ENCODE measurements around the gene PRTN3.

Gene PRTN3, protein sequence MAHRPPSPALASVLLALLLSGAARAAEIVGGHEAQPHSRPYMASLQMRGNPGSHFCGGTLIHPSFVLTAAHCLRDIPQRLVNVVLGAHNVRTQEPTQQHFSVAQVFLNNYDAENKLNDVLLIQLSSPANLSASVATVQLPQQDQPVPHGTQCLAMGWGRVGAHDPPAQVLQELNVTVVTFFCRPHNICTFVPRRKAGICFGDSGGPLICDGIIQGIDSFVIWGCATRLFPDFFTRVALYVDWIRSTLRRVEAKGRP

DNA sequence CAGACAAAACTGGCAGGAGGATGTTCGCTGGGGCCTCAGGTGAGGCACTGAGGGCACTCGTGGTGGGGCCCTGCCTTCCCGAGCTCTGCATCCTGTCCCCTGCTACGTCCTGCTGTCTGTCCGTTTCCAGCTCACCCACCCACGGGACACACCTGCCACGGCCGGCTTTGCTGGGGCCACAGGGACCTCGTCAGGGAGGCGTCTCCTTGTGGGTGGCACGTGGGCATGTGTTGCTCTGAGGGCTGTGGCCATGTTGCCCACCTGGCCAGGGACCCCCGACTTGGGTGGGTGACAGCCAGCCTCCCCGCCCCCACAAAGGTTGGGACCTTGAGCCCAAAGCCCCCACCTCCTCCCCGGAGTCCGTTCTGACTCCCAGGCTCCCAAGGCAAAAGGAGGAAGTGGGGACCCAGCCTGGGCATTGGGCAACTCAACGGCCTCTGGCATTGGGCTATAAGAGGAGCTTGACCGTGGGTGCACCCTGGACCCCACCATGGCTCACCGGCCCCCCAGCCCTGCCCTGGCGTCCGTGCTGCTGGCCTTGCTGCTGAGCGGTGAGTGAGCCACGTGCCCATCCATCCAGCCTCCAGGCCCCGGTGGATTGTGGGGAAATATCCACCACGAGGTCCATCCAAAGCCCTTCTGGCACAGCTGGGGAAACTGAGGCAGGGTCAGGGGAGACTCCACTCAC is at the start of gene PRTN3:
Gene PRTN3 (plus strand): TSS at position 481 of the 688 bp plus-strand sequence. CDS start 10 bp downstream, at position 491.
- no peak for ATAC-seq
- TF ChIP-seq, protein P1, sequence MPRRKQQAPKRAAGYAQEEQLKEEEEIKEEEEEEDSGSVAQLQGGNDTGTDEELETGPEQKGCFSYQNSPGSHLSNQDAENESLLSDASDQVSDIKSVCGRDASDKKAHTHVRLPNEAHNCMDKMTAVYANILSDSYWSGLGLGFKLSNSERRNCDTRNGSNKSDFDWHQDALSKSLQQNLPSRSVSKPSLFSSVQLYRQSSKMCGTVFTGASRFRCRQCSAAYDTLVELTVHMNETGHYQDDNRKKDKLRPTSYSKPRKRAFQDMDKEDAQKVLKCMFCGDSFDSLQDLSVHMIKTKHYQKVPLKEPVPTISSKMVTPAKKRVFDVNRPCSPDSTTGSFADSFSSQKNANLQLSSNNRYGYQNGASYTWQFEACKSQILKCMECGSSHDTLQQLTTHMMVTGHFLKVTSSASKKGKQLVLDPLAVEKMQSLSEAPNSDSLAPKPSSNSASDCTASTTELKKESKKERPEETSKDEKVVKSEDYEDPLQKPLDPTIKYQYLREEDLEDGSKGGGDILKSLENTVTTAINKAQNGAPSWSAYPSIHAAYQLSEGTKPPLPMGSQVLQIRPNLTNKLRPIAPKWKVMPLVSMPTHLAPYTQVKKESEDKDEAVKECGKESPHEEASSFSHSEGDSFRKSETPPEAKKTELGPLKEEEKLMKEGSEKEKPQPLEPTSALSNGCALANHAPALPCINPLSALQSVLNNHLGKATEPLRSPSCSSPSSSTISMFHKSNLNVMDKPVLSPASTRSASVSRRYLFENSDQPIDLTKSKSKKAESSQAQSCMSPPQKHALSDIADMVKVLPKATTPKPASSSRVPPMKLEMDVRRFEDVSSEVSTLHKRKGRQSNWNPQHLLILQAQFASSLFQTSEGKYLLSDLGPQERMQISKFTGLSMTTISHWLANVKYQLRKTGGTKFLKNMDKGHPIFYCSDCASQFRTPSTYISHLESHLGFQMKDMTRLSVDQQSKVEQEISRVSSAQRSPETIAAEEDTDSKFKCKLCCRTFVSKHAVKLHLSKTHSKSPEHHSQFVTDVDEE (CRISPR knock-in tag; IDR thresholded peaks at IDR 0.05), result no peak
- TF ChIP-seq TCF4 (CRISPR knock-in tag; IDR thresholded peaks at IDR 0.05; ENCODE audit: borderline replicate concordance) (no peak), CSDC2 (CRISPR knock-in tag; IDR thresholded peaks at IDR 0.05) (no peak), ARNTL (CRISPR knock-in tag; IDR thresholded peaks at IDR 0.05; ENCODE audit: borderline replicate concordance, low read depth) (no peak), RARB (CRISPR knock-in tag; IDR thresholded peaks at IDR 0.05) (no peak), SNAI2 (CRISPR knock-in tag; IDR thresholded peaks at IDR 0.05) (no peak), ZNF8 (CRISPR knock-in tag; IDR thresholded peaks at IDR 0.05) (no peak), ZC3H10 (CRISPR knock-in tag; IDR thresholded peaks at IDR 0.05) (no peak), OSR1 (CRISPR knock-in tag; IDR thresholded peaks at IDR 0.05) (no peak), ZNF70 (CRISPR knock-in tag; IDR thresholded peaks at IDR 0.05) (no peak)

DNA sequence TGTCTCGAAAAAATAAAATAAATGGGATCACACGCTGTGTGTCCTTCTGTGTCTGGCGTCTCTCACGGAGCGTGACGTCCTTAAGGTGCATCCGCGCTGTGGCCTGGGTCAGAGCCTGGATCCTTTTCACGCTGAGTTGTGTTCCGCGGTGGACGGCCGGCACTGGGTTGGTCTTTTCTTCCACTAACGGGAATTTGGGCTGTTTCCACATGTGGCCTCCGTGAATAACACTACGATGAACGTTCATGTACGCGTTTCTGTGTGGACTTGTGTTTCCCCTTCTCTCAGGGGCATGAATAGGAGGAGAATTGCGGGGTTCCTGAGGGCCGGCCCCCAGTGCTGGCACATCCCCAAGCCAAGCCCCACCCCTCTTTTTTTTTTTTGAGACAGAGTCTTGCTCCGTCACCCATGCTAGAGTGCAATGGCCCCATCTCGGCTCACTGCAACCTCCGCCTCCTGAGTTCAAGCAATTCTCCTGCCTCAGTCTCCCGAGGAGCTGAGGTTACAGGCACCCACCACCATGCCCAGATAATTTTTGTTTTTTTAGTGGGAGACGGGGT is 49.7 kb upstream of the PRTN3 start:
- ATAC-seq, result no peak
- TF ChIP-seq, protein P2, sequence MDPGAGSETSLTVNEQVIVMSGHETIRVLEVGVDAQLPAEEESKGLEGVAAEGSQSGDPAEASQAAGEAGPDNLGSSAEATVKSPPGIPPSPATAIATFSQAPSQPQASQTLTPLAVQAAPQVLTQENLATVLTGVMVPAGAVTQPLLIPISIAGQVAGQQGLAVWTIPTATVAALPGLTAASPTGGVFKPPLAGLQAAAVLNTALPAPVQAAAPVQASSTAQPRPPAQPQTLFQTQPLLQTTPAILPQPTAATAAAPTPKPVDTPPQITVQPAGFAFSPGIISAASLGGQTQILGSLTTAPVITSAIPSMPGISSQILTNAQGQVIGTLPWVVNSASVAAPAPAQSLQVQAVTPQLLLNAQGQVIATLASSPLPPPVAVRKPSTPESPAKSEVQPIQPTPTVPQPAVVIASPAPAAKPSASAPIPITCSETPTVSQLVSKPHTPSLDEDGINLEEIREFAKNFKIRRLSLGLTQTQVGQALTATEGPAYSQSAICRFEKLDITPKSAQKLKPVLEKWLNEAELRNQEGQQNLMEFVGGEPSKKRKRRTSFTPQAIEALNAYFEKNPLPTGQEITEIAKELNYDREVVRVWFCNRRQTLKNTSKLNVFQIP (CRISPR knock-in tag; IDR thresholded peaks at IDR 0.05; ENCODE audit: borderline replicate concordance, low read depth), result no peak
- TF ChIP-seq ZNF565 (CRISPR knock-in tag; conservative IDR thresholded peaks at IDR 0.05; ENCODE audit: low read depth) (no peak), ZFP3 (CRISPR knock-in tag; IDR thresholded peaks at IDR 0.05) (no peak), TCF4 (CRISPR knock-in tag; IDR thresholded peaks at IDR 0.05; ENCODE audit: borderline replicate concordance) (no peak), ZNF8 (CRISPR knock-in tag; IDR thresholded peaks at IDR 0.05) (no peak), GLIS3 (CRISPR knock-in tag; IDR thresholded peaks at IDR 0.05) (no peak), PPARA (CRISPR knock-in tag; IDR thresholded peaks at IDR 0.05; ENCODE audit: borderline replicate concordance) (no peak), ARNTL (CRISPR knock-in tag; IDR thresholded peaks at IDR 0.05; ENCODE audit: borderline replicate concordance, low read depth) (no peak), TOX (CRISPR knock-in tag; IDR thresholded peaks at IDR 0.05; ENCODE audit: borderline replicate concordance) (no peak), ZFP30 (CRISPR knock-in tag; IDR thresholded peaks at IDR 0.05) (no peak)
- TF ChIP-seq, protein P1 (CRISPR knock-in tag; IDR thresholded peaks at IDR 0.05), result no peak

DNA sequence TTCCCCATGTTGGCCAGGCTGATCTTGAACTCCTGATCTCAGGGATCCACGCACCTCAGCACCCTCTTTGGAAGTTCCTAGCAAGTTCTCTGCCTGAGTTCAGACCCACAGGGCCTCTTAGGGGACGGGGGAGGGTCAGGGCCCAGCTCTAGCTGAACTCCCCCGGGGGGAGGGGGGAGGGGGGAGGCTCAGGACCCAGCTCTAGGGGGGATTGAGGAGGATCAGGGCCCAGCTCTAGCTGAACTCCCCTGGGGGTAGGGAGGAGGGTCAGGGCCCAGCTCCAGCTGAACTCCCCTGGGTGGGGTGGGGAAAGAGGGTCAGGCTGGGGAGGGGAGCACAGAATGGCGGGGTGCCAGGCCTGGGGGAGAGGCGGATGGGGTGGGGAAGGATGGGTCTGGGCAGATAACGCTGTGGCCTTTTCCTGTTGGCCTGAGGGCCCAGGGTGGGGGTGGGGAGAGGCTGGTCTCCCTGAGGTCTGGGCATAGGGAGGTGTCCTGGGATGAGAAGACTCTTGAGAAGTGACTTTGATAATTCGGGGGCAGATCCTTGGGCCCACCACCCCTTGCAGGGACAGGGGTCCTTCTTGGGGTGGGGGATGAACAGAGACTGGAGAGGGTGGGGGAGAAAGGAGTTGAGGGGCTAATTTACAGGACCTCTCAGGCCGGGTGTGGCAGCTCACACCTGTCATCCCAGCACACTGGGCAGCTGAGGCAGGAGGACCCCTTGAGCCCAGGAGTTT is 49.1 kb upstream of the PRTN3 start:
- no peak for ATAC-seq
- TF ChIP-seq ZC3H10 (CRISPR knock-in tag; IDR thresholded peaks at IDR 0.05) (no peak), OSR1 (CRISPR knock-in tag; IDR thresholded peaks at IDR 0.05) (no peak), ZFP30 (CRISPR knock-in tag; IDR thresholded peaks at IDR 0.05) (no peak), GLIS3 (CRISPR knock-in tag; IDR thresholded peaks at IDR 0.05) (no peak), BACH2 (CRISPR knock-in tag; IDR thresholded peaks at IDR 0.05; ENCODE audit: borderline replicate concordance) (no peak), SNAI2 (CRISPR knock-in tag; IDR thresholded peaks at IDR 0.05) (no peak), ZNF8 (CRISPR knock-in tag; IDR thresholded peaks at IDR 0.05) (no peak), PPARA (CRISPR knock-in tag; IDR thresholded peaks at IDR 0.05; ENCODE audit: borderline replicate concordance) (no peak)
- TF ChIP-seq, protein P3, sequence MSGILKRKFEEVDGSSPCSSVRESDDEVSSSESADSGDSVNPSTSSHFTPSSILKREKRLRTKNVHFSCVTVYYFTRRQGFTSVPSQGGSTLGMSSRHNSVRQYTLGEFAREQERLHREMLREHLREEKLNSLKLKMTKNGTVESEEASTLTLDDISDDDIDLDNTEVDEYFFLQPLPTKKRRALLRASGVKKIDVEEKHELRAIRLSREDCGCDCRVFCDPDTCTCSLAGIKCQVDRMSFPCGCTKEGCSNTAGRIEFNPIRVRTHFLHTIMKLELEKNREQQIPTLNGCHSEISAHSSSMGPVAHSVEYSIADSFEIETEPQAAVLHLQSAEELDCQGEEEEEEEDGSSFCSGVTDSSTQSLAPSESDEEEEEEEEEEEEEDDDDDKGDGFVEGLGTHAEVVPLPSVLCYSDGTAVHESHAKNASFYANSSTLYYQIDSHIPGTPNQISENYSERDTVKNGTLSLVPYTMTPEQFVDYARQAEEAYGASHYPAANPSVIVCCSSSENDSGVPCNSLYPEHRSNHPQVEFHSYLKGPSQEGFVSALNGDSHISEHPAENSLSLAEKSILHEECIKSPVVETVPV (CRISPR knock-in tag; IDR thresholded peaks at IDR 0.05), result no peak
- TF ChIP-seq, protein P1 (CRISPR knock-in tag; IDR thresholded peaks at IDR 0.05), result no peak
- TF ChIP-seq, protein P4, sequence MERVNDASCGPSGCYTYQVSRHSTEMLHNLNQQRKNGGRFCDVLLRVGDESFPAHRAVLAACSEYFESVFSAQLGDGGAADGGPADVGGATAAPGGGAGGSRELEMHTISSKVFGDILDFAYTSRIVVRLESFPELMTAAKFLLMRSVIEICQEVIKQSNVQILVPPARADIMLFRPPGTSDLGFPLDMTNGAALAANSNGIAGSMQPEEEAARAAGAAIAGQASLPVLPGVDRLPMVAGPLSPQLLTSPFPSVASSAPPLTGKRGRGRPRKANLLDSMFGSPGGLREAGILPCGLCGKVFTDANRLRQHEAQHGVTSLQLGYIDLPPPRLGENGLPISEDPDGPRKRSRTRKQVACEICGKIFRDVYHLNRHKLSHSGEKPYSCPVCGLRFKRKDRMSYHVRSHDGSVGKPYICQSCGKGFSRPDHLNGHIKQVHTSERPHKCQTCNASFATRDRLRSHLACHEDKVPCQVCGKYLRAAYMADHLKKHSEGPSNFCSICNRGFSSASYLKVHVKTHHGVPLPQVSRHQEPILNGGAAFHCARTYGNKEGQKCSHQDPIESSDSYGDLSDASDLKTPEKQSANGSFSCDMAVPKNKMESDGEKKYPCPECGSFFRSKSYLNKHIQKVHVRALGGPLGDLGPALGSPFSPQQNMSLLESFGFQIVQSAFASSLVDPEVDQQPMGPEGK (CRISPR knock-in tag; IDR thresholded peaks at IDR 0.05; ENCODE audit: borderline replicate concordance), result no peak
